ENCODE data around the gene TUB.

DNA sequence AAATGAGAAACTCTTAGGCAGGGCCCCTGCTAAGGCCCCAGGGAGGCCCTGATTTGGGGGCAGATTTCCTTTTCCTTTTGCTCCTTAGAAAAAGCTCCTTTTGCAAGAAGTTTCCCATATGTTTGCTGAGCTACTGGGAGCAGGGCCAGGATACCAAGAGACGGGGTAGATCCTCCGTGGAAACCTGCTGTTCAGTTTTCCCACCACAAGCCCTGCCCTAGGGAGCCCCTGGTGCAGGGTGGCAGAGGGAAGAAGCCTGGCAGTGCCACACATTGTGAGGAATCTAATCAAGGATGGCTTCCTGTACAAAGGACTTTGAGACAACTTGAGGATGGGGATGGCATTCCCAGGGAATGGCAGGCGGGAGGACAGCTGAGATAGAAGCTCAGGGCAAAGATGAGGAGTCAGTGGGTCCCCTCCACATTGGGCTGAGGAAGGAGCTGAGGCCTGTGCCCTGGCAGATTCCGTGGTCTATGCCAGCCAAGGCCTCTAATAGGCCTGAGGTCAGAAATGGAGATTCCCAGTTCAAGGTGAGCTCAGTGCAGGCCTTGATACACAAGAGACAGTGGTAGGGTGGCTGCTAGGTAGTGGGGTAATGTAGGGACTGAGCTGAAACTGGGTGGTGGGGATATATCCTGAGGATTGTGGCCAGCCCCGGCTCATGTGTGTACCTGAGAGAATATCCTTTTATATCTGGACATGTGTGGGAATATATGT is 15.0 kb downstream of the TUB start:
- TF ChIP-seq, protein P1, sequence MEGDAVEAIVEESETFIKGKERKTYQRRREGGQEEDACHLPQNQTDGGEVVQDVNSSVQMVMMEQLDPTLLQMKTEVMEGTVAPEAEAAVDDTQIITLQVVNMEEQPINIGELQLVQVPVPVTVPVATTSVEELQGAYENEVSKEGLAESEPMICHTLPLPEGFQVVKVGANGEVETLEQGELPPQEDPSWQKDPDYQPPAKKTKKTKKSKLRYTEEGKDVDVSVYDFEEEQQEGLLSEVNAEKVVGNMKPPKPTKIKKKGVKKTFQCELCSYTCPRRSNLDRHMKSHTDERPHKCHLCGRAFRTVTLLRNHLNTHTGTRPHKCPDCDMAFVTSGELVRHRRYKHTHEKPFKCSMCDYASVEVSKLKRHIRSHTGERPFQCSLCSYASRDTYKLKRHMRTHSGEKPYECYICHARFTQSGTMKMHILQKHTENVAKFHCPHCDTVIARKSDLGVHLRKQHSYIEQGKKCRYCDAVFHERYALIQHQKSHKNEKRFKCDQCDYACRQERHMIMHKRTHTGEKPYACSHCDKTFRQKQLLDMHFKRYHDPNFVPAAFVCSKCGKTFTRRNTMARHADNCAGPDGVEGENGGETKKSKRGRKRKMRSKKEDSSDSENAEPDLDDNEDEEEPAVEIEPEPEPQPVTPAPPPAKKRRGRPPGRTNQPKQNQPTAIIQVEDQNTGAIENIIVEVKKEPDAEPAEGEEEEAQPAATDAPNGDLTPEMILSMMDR (conservative IDR thresholded peaks at IDR 0.05), result no peak
- no peak for TF ChIP-seq EZH2 (IDR thresholded peaks at IDR 0.05; ENCODE audit: low read depth)
